A673 (cell line): Measurements from ENCODE around the gene PCID2. TPM values are rescaled to one million over a fixed set of nuclear protein-coding genes. Genes with fewer than 3 reads are reported as not detected.

Source experiments
- BruUV-seq: library from RNA; stranded (reverse); fragments of 400-500 nt; replicated peaks from 2 replicates; lab custom pipeline; 2021; lab: Mats Ljungman, UMichigan
- CTCF ChIA-PET: fragments of 300-600 bp; sonication (Branson Sonifier 250); formaldehyde crosslinking; loops from one replicate; lab custom pipeline; 2022; ENCODE audit warnings: antibody characterized with exemption; lab: Charles Lee
- POLR2A ChIA-PET: fragments of 300-600 bp; sonication (Branson Sonifier 250); formaldehyde crosslinking; loops from one replicate; lab custom pipeline; 2022; ENCODE audit warnings: antibody characterized with exemption; ENCODE audit not compliant: low non-redundant PET; lab: Charles Lee
- DNase-seq: peaks from one replicate; pipeline ENCODE4 v3.0.0-alpha.2; 2015; ENCODE audit warnings: low spot score
- H3K27ac ChIP-seq: fragments of 200-600 bp; sonication (generic); 2 replicates; pipeline ENCODE4 v1.5.1; 2016; ENCODE audit warnings: mixed run types, low read depth, mild to moderate bottlenecking, mixed read lengths, antibody characterized with exemption, low read length; ENCODE audit not compliant: poor library complexity, severe bottlenecking
- H3K27me3 ChIP-seq: fragments of 200-600 bp; sonication (generic); replicated peaks from 2 replicates; pipeline ENCODE4 v1.6.1; 2017; ENCODE audit warnings: mixed run types, low read depth, mild to moderate bottlenecking, mixed read lengths, antibody characterized with exemption, low read length; ENCODE audit not compliant: insufficient read depth, poor library complexity
- H3K36me3 ChIP-seq: fragments of 200-600 bp; sonication (generic); 2 replicates; pipeline ENCODE4 v1.6.1; 2016; ENCODE audit warnings: mixed run types, mild to moderate bottlenecking, mixed read lengths, antibody characterized with exemption, low read length; ENCODE audit not compliant: insufficient read depth, poor library complexity, severe bottlenecking
- H3K4me1 ChIP-seq: fragments of 200-600 bp; sonication (generic); 2 replicates; pipeline ENCODE4 v1.6.1; 2017; ENCODE audit warnings: mixed run types, mild to moderate bottlenecking, mixed read lengths, antibody characterized with exemption, low read length; ENCODE audit not compliant: insufficient read depth, poor library complexity, severe bottlenecking
- H3K4me3 ChIP-seq: fragments of 200-600 bp; sonication (generic); 2 replicates; pipeline ENCODE4 v1.5.1; 2016; ENCODE audit warnings: low read depth, mixed run types, mild to moderate bottlenecking, mixed read lengths, low read length; ENCODE audit not compliant: poor library complexity, severe bottlenecking
- H3K9me3 ChIP-seq: fragments of 200-600 bp; sonication (generic); 2 replicates; pipeline ENCODE4 v1.6.1; 2016; ENCODE audit warnings: mixed run types, low read depth, mild to moderate bottlenecking, mixed read lengths, antibody characterized with exemption, low read length; ENCODE audit not compliant: poor library complexity, severe bottlenecking
- CTCF ChIP-seq: fragments of 300-800, 200-600 bp; sonication (generic); conservative IDR thresholded peaks from 2 replicates; pipeline ENCODE4 v1.5.1; 2017; ENCODE audit warnings: low read depth, mild to moderate bottlenecking, antibody characterized with exemption, low read length, moderate library complexity, mixed read lengths
- EZH2 ChIP-seq: fragments of 200-600 bp; sonication (generic); IDR thresholded peaks from 2 replicates; pipeline ENCODE4 v1.6.1; 2017; ENCODE audit warnings: borderline replicate concordance, low read depth, mild to moderate bottlenecking, mixed read lengths, antibody characterized with exemption, low read length; ENCODE audit not compliant: poor library complexity, severe bottlenecking
- intact Hi-C: fragments of 100-400 bp; cut with micrococcal nuclease; formaldehyde crosslinking; loops from one replicate; pipeline ENCODE4 v1.10.0; 2022; ENCODE audit not compliant: unreplicated experiment
- total RNA-seq: library from RNA; stranded (reverse); gene quantifications from 2 replicates; pipeline ENCODE4 v1.2.3, GENCODE V29; 2021

The PCID2 gene
- total RNA-seq, 1 experiment from 2014 or later: 67.5 TPM

GRCh38 chr13:113192902-113193301 is 15.6 kb downstream of the PCID2 start:
- no peak overlapping the region for H3K27ac ChIP-seq
- H3K4me3 ChIP-seq: no peak overlapping the region
- POLR2A ChIA-PET: no interaction called here
- H3K36me3 ChIP-seq: peaks cover 67% of the 10 kb centered on the region
- no TSS peak for BruUV-seq
- H3K27me3 ChIP-seq: no peaks in the 10 kb centered on the region
- intact Hi-C loops: no loop called here
- no peaks in the 10 kb centered on the region for H3K9me3 ChIP-seq
- CTCF ChIA-PET: no interaction called here
- TF ChIP-seq CTCF (no peak), EZH2 (no peak)
- H3K4me1 ChIP-seq: no peaks in the 10 kb centered on the region
- no peak for DNase-seq

- DNase-seq: no peak
These were observed 16.2 kb downstream of the PCID2 start for GRCh38 chr13:113192279-113192678.

GRCh38 chr13:113190181-113190580 is 18.3 kb downstream of the PCID2 start:
- POLR2A ChIA-PET: no interaction called here
- H3K4me3 ChIP-seq: no peak overlapping the region
- CTCF ChIA-PET: no interaction called here
- H3K9me3 ChIP-seq: no peaks in the 10 kb centered on the region
- no peak for DNase-seq
- TF ChIP-seq CTCF (no peak), EZH2 (no peak)
- BruUV-seq: no TSS peak
- H3K27ac ChIP-seq: no peak overlapping the region
- H3K36me3 ChIP-seq: peaks cover 45% of the 10 kb centered on the region
- no peaks in the 10 kb centered on the region for H3K27me3 ChIP-seq
- peaks cover 6% of the 10 kb centered on the region for H3K4me1 ChIP-seq
- intact Hi-C loops: no loop called here

More at GRCh38 chr13:113192279-113192678, 16.2 kb downstream of the PCID2 start:
- Histone ChIP-seq H3K4me3 (no peak overlapping the region), H3K27ac (no peak overlapping the region), H3K9me3 (no peaks in the 10 kb centered on the region), H3K27me3 (no peaks in the 10 kb centered on the region), H3K4me1 (peaks cover 3% of the 10 kb centered on the region), H3K36me3 (peaks cover 64% of the 10 kb centered on the region)
- POLR2A ChIA-PET: no interaction called here
- BruUV-seq: no TSS peak
- intact Hi-C loops: no loop called here
- TF ChIP-seq CTCF (no peak), EZH2 (no peak)
- CTCF ChIA-PET: no interaction called here
